Measurements from ENCODE around the gene TRIM26. TPM values are rescaled to one million over a fixed set of nuclear protein-coding genes. Genes with fewer than 3 reads are reported as not detected.
A peak's percentile ranks its signal among the peaks of the same experiment; 100 is the strongest.

TRIM26 gene
- total and polyA plus RNA-seq, 5 experiments from 2014 or later: 22.7 to 47.0 (median 42.6) TPM

- Mint-ChIP-seq H3K36me3 (no peaks in the 10 kb centered on the region), H3K4me1 (peaks cover 0 to 11% (median 2%) of the 10 kb centered on the region in 4 donors), H3K27ac (no peak overlapping the region), H3K4me3 (no peak overlapping the region), H3K9me3 (no peaks in the 10 kb centered on the region), H3K27me3 (peaks cover 13 to 22% (median 17%) of the 10 kb centered on the region in 5 donors)
- no peak for ATAC-seq
- DNase-seq: no peak
- POLR2A ChIA-PET: no interaction called here
Observed at GRCh38 chr6:30164714-30165113, 48.5 kb downstream of the TRIM26 start.

GRCh38 chr6:30163918-30164654 is 49.1 kb downstream of the TRIM26 start:
- H3K27ac Mint-ChIP-seq: no peak overlapping the region
- POLR2A ChIA-PET: no interaction called here
- no peak for ATAC-seq

DNA sequence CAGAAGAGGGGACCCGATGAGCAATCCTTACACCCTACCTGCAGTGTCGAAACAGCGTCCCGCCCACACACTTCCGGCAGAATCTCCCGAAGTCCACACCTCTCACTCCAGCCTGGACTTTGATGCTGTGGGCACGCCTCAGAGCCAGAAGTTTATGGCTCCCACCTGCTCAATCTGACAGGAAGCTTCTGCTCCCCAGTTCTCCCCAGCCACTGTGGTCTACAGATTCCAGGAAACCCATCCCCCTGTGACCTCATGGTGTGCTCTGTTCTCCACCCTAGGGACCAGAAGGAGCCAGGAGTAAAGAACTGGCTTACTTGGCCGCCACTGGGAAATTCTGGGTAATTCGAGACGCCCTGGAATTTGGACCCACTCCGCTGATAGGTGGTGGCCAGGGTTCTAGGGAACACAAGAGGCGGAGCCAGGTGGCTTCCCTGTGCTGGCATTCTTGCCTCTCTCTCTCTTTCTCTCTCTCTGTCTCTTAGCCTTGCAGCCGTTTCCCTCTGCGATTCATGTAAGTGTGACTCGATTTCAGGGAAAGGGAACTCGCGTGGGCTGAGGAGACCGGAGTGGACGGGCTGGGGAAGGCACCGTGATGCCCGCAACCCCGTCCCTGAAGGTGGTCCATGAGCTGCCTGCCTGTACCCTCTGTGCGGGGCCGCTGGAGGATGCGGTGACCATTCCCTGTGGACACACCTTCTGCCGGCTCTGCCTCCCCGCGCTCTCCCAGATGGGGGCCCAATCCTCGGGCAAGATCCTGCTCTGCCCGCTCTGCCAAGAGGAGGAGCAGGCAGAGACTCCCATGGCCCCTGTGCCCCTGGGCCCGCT is 49.9 kb downstream of the TRIM26 start, which contains the start of gene TRIM15:
TSS of gene TRIM15 (plus strand) at position 457 of the 828 bp plus-strand sequence. CDS start at position 596, 139 bp downstream.
- Mint-ChIP-seq H3K27ac (no peak within 1 kb of the TSS), H3K36me3 (no peaks in the 10 kb centered on the region), H3K27me3 (peaks cover 7 to 17% (median 13%) of the 10 kb centered on the region in 5 donors), H3K4me1 (peaks cover 0 to 11% (median 2%) of the 10 kb centered on the region in 4 donors), H3K4me3 (peak within 1 kb of the TSS in 5 of 10 donors; percentile 5 to 47 (median 33)), H3K9me3 (no peaks in the 10 kb centered on the region)
- DNase-seq: peak in 3 of 10 donors; percentile 5 to 10 (median 8)
- peak in 1 of 2 donors; percentile 47 for ATAC-seq
- POLR2A ChIA-PET: interaction anchor here (0.6 kb wide), 1 partner anchor 24 kb away, joined by 3 read pairs; no protein-coding TSS in a partner anchor

More at GRCh38 chr6:30163918-30164654, 49.1 kb downstream of the TRIM26 start:
- H3K4me3 Mint-ChIP-seq: no peak overlapping the region
- DNase-seq: no peak
- H3K4me1 Mint-ChIP-seq: peaks cover 0 to 11% (median 2%) of the 10 kb centered on the region in 4 donors
- peaks cover 13 to 21% (median 16%) of the 10 kb centered on the region in 5 donors for H3K27me3 Mint-ChIP-seq
- no peaks in the 10 kb centered on the region for H3K9me3 Mint-ChIP-seq
- no peaks in the 10 kb centered on the region for H3K36me3 Mint-ChIP-seq

DNA sequence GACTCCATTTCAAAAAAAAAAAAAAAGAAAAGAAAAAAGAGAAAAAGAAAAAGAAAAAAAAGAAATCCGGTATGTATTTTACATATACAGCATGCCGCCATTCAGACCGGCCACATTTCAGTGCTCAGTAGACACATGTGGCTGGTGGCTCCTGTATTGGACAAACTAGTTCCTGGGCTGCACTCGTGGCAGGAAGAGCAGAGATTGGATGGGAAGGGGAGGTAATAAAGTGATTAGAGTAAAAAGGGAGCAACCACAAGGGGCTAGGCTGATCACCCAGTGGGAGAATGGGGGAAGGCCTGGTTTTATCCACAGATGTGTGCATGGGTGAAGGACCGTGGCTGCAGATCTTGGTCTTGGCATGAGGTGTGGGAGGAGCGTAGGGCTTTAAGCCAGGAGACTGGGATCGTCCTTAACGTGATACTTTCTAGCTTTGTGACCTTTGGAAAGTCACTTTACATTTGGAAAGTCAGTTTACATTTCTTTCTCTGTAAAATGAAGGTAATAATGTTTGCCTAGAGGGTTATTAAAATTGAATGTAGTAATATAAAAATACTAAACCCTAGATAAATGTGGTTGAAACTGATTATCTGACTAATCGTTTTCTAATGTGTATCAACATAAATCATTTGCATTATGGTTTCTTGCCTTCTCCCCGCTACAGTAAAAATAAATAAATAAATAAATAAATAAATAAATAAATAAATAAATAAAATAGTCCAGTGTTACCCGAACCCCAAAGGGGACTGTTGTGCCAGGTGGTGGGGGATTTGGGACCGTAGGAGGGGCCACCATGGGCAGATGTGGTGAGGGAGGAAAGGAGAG is 50.7 kb downstream of the TRIM26 start:
- Mint-ChIP-seq H3K4me1 (peaks cover 0 to 11% (median 3%) of the 10 kb centered on the region in 4 donors), H3K4me3 (peak overlapping the region in 2 of 10 donors; percentile 33 to 47), H3K36me3 (no peaks in the 10 kb centered on the region), H3K27me3 (peaks cover 0 to 15% (median 10%) of the 10 kb centered on the region in 5 donors), H3K27ac (no peak overlapping the region), H3K9me3 (no peaks in the 10 kb centered on the region)
- no peak for ATAC-seq
- no peak for DNase-seq
- POLR2A ChIA-PET: interaction anchor here (0.6 kb wide), 1 partner anchor 25 kb away, joined by 3 read pairs; no protein-coding TSS in a partner anchor

DNA sequence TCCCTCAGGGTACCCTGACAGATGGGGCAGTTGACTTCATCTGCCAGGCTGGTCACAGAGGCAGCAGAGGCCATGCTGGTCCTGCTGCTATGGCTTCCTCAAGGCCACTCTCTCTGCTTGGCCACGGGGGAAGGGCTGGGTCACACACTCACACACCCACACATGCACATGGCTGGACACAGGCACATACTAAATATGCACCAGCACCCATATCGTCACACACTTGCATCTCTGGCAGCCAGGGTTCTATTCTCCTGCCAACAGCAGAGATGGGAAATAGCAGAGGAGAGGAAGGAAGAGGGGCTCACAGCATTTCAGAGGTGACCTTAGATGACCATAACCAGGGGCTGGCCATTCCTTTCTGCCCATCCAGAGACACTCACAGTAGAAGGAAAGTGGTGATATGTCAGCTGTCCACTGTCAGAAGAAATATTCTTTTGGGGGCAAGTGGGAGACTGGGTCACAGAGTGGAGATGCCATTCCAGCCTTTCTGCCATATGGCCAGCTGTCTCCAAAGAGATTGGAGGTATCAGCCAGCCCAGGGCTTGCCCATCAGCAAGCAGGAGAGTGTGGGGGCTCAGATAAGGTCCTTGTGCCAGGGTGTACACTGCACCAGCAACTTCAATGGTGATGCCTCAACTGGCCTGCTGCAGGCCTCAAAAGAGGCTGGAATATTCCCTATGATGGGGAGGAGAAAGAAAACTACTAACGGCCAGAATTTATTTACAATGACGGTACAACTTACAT is 52.2 kb downstream of the TRIM26 start, which contains the start of gene TRIM10:
TSS of gene TRIM10 (minus strand) at position 427 of the 747 bp plus-strand sequence. CDS start at position 74, 353 bp downstream.
- ATAC-seq: no peak
- POLR2A ChIA-PET: no interaction called here
- H3K4me3 Mint-ChIP-seq: no peak within 1 kb of the TSS

GRCh38 chr6:30160008-30160784 is 53.0 kb downstream of the TRIM26 start:
- H3K36me3 Mint-ChIP-seq: no peaks in the 10 kb centered on the region
- H3K4me3 Mint-ChIP-seq: no peak overlapping the region
- peaks cover 0 to 9% (median 2%) of the 10 kb centered on the region in 4 donors for H3K4me1 Mint-ChIP-seq
- DNase-seq: no peak
- peaks cover 7 to 26% (median 14%) of the 10 kb centered on the region in 5 donors for H3K27me3 Mint-ChIP-seq
- no peak for ATAC-seq
- H3K27ac Mint-ChIP-seq: no peak overlapping the region
- POLR2A ChIA-PET: no interaction called here
- H3K9me3 Mint-ChIP-seq: no peaks in the 10 kb centered on the region

More for the DNA sequence above, 52.2 kb downstream of the TRIM26 start, which contains the start of gene TRIM10:
- H3K4me1 Mint-ChIP-seq: peaks cover 0 to 9% (median 2%) of the 10 kb centered on the region in 4 donors
- no peak within 1 kb of the TSS for H3K27ac Mint-ChIP-seq
- no peaks in the 10 kb centered on the region for H3K9me3 Mint-ChIP-seq
- H3K27me3 Mint-ChIP-seq: peaks cover 7 to 18% (median 11%) of the 10 kb centered on the region in 5 donors
- DNase-seq: no peak
- H3K36me3 Mint-ChIP-seq: no peaks in the 10 kb centered on the region

- H3K36me3 Mint-ChIP-seq: no peaks in the 10 kb centered on the region
- peaks cover 0 to 9% (median 2%) of the 10 kb centered on the region in 4 donors for H3K4me1 Mint-ChIP-seq
- DNase-seq (no peak), ATAC-seq (no peak)
- no peak overlapping the region for H3K4me3 Mint-ChIP-seq
- H3K27me3 Mint-ChIP-seq: peaks cover 11 to 34% (median 24%) of the 10 kb centered on the region in 5 donors
- H3K9me3 Mint-ChIP-seq: no peaks in the 10 kb centered on the region
- POLR2A ChIA-PET: no interaction called here
- no peak overlapping the region for H3K27ac Mint-ChIP-seq
Observed at GRCh38 chr6:30158475-30159040, 54.6 kb downstream of the TRIM26 start.

GRCh38 chr6:30157999-30158398 is 55.2 kb downstream of the TRIM26 start:
- no peak for ATAC-seq
- Mint-ChIP-seq H3K9me3 (no peaks in the 10 kb centered on the region), H3K4me3 (no peak overlapping the region), H3K27me3 (peaks cover 11 to 32% (median 24%) of the 10 kb centered on the region in 5 donors), H3K36me3 (no peaks in the 10 kb centered on the region), H3K27ac (no peak overlapping the region), H3K4me1 (peaks cover 0 to 6% (median 1%) of the 10 kb centered on the region in 4 donors)
- POLR2A ChIA-PET: no interaction called here
- DNase-seq: no peak

GRCh38 chr6:30157581-30157980 is 55.6 kb downstream of the TRIM26 start:
- ATAC-seq (no peak), DNase-seq (no peak)
- Mint-ChIP-seq H3K36me3 (no peaks in the 10 kb centered on the region), H3K9me3 (no peaks in the 10 kb centered on the region), H3K27me3 (peaks cover 11 to 36% (median 24%) of the 10 kb centered on the region in 5 donors), H3K27ac (no peak overlapping the region), H3K4me3 (no peak overlapping the region), H3K4me1 (peaks cover 0 to 4% (median under 1%) of the 10 kb centered on the region in 4 donors)
- POLR2A ChIA-PET: no interaction called here

DNA sequence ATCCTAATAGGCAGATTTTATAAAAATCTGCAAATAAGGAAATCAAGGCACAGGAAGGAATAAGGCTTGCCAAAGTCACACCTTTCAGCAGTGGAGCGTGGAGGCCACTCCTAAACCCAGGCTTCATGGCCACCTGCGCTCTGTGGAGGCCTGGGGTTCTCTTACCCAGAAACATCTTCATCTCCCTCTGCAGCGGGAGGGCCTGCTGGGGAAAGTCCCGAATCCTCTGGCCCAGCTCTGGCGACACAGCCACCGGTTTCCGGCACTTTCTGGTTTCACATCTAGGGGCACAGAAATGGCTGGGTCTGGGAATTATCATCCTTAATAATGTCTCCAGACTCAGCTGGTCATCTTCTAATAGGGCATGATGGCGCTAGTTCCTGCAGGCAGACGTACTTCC is 56.4 kb downstream of the TRIM26 start:
- H3K36me3 Mint-ChIP-seq: no peaks in the 10 kb centered on the region
- H3K4me1 Mint-ChIP-seq: peaks cover 0 to 2% (median under 1%) of the 10 kb centered on the region in 4 donors
- POLR2A ChIA-PET: no interaction called here
- DNase-seq (no peak), ATAC-seq (no peak)
- peaks cover 11 to 36% (median 24%) of the 10 kb centered on the region in 5 donors for H3K27me3 Mint-ChIP-seq
- H3K4me3 Mint-ChIP-seq: no peak overlapping the region
- H3K9me3 Mint-ChIP-seq: no peaks in the 10 kb centered on the region
- no peak overlapping the region for H3K27ac Mint-ChIP-seq

GRCh38 chr6:30156262-30156599 is 57.0 kb downstream of the TRIM26 start:
- Mint-ChIP-seq H3K36me3 (no peaks in the 10 kb centered on the region), H3K9me3 (no peaks in the 10 kb centered on the region), H3K27me3 (peaks cover 11 to 36% (median 24%) of the 10 kb centered on the region in 5 donors), H3K4me1 (peaks cover 2 to 5% (median 4%) of the 10 kb centered on the region in 4 donors), H3K27ac (no peak overlapping the region), H3K4me3 (no peak overlapping the region)
- POLR2A ChIA-PET: no interaction called here
- DNase-seq (no peak), ATAC-seq (no peak)
